Type B pancreatic cell (in vitro differentiated cells): ENCODE results near the gene DR1. TPM values are rescaled to one million over a fixed set of nuclear protein-coding genes. Genes with fewer than 3 reads are reported as not detected.

Source experiments
- DNase-seq: peaks from one replicate; pipeline ENCODE4 v3.0.0; 2021; ENCODE audit warnings: mixed read lengths; ENCODE audit not compliant: unreplicated experiment; ENCODE audit errors: extremely low spot score
- H3K27ac Mint-ChIP-seq: 2 replicates; pipeline ENCODE4 v1.8.0; 2021; ENCODE audit warnings: mild to moderate bottlenecking, mixed read lengths
- H3K27me3 Mint-ChIP-seq: 2 replicates; pipeline ENCODE4 v1.8.0; 2021; ENCODE audit warnings: mixed read lengths
- H3K36me3 Mint-ChIP-seq: 2 replicates; pipeline ENCODE4 v1.8.0; 2021; ENCODE audit warnings: mixed read lengths
- H3K4me1 Mint-ChIP-seq: one replicate; pipeline ENCODE4 v1.8.0; 2021; ENCODE audit warnings: mixed read lengths; ENCODE audit not compliant: unreplicated experiment
- H3K4me3 Mint-ChIP-seq: 2 replicates; pipeline ENCODE4 v1.8.0; 2021; ENCODE audit warnings: mild to moderate bottlenecking, mixed read lengths
- H3K9me3 Mint-ChIP-seq: 2 replicates; pipeline ENCODE4 v1.8.0; 2021; ENCODE audit warnings: mixed read lengths
- CTCF ChIP-seq: fragments of 200-600 bp; sonication (generic); conservative IDR thresholded peaks from 2 replicates; pipeline ENCODE4 v1.5.0; 2021; ENCODE audit warnings: antibody characterized with exemption, mild to moderate bottlenecking
- total RNA-seq: library from RNA; stranded (reverse); gene quantifications from 2 replicates; pipeline ENCODE4 v1.2.1, GENCODE V29; 2021; ENCODE audit warnings: low replicate concordance

Gene DR1
- total RNA-seq, 1 donor from 2014 or later = 49.0 TPM

GRCh38 chr1:93354749-93355148, 9.0 kb downstream of the DR1 start:
- H3K27me3 Mint-ChIP-seq = no peaks in the 10 kb centered on the region
- no peak overlapping the region for H3K4me3 Mint-ChIP-seq
- peaks cover 28% of the 10 kb centered on the region for H3K36me3 Mint-ChIP-seq
- H3K9me3 Mint-ChIP-seq = no peaks in the 10 kb centered on the region
- H3K4me1 Mint-ChIP-seq = peaks cover 4% of the 10 kb centered on the region
- H3K27ac Mint-ChIP-seq = no peak overlapping the region
- TF ChIP-seq CTCF = no peak
- DNase-seq = no peak

GRCh38 chr1:93357242-93357641, 11.5 kb downstream of the DR1 start:
- H3K4me1 Mint-ChIP-seq = no peaks in the 10 kb centered on the region
- no peak for TF ChIP-seq CTCF
- DNase-seq = no peak
- H3K4me3 Mint-ChIP-seq = no peak overlapping the region
- H3K27me3 Mint-ChIP-seq = no peaks in the 10 kb centered on the region
- H3K36me3 Mint-ChIP-seq = peaks cover 34% of the 10 kb centered on the region
- H3K27ac Mint-ChIP-seq = no peak overlapping the region
- no peaks in the 10 kb centered on the region for H3K9me3 Mint-ChIP-seq

GRCh38 chr1:93358293-93358692, 12.6 kb downstream of the DR1 start:
- H3K4me1 Mint-ChIP-seq = no peaks in the 10 kb centered on the region
- H3K4me3 Mint-ChIP-seq = no peak overlapping the region
- DNase-seq = no peak
- no peaks in the 10 kb centered on the region for H3K9me3 Mint-ChIP-seq
- no peaks in the 10 kb centered on the region for H3K27me3 Mint-ChIP-seq
- no peak for TF ChIP-seq CTCF
- H3K27ac Mint-ChIP-seq = no peak overlapping the region
- H3K36me3 Mint-ChIP-seq = peaks cover 39% of the 10 kb centered on the region

GRCh38 chr1:93360111-93360510, 14.4 kb downstream of the DR1 start:
- H3K27ac Mint-ChIP-seq = no peak overlapping the region
- no peak overlapping the region for H3K4me3 Mint-ChIP-seq
- no peaks in the 10 kb centered on the region for H3K4me1 Mint-ChIP-seq

GRCh38 chr1:93362237-93362636, 16.5 kb downstream of the DR1 start:
- Mint-ChIP-seq H3K27me3 (no peaks in the 10 kb centered on the region), H3K9me3 (no peaks in the 10 kb centered on the region), H3K27ac (no peak overlapping the region), H3K36me3 (peaks cover 40% of the 10 kb centered on the region), H3K4me3 (no peak overlapping the region), H3K4me1 (no peaks in the 10 kb centered on the region)
- DNase-seq = no peak
- no peak for TF ChIP-seq CTCF

More at GRCh38 chr1:93360111-93360510, 14.4 kb downstream of the DR1 start:
- DNase-seq = no peak
- peaks cover 46% of the 10 kb centered on the region for H3K36me3 Mint-ChIP-seq
- no peaks in the 10 kb centered on the region for H3K27me3 Mint-ChIP-seq
- TF ChIP-seq CTCF = no peak
- H3K9me3 Mint-ChIP-seq = no peaks in the 10 kb centered on the region

GRCh38 chr1:93365813-93366212, 20.1 kb downstream of the DR1 start:
- Mint-ChIP-seq H3K27ac (no peak overlapping the region), H3K36me3 (peaks cover 23% of the 10 kb centered on the region), H3K4me3 (no peak overlapping the region), H3K9me3 (no peaks in the 10 kb centered on the region), H3K27me3 (no peaks in the 10 kb centered on the region), H3K4me1 (no peaks in the 10 kb centered on the region)
- no peak for TF ChIP-seq CTCF
- no peak for DNase-seq
